ENCODE results near the gene FBLN7. TPM values are rescaled to one million over a fixed set of nuclear protein-coding genes. Genes with fewer than 3 reads are reported as not detected.

FBLN7 gene
- polyA plus RNA-seq, 3 donors: 12.0 to 13.2 (median 12.1) TPM

DNA sequence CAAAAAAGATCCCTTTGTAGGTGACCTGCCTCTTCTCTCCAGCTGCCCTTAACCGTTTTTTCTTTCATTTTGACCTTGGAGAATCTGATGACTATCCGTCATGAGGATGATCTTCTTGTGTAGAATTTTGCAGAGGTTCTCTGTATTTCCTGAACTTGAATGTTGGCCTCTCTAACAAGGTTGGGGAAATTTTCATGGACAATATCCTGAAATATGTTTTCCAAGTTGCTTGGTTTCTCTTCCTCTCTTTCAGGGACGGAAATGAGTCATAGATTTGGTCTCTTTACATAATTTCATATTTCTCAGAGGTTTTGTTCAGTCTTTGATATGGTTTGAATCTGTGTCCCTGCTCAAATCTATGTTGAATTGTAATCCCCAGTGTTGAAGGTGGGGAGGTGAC lies 82.6 kb downstream of the FBLN7 start:
- no peak for DNase-seq

DNA sequence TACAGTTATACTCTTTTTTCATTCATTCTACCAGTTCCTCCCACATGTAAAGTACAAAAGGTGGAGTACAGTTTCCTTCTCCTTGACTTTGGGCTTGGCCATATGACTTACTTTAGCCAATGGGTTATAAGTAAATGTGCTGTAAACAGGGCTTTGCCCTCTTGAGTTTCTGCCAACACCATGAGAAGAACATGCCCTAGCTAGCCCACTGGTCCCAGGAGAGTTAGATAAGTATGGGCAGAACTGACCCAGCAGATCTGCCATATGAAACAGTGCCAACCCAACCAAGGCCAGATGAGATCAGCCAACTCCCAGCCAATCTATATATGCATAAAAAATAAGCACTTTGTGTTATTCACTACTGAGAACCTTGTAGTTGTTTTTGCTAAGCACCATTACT lies 91.2 kb downstream of the FBLN7 start:
- DNase-seq: no peak

DNA sequence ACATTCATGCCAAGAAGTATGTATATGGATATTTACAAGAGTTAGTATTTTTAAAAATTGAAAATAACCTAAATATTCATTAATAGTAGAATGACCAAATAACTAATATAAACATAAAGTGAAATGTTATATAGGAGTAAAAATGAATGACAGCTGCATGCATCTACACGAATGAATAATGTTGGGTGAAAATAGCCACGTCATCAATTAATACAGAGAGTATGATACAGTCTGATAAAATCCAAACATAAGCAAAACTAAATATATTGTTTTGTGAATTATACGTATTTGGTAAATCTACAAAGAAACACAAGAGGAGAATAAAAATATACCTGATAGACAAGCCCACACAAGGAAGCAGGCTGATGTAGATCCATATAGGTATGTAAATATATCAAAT lies 92.2 kb downstream of the FBLN7 start:
- DNase-seq: no peak

Other genes starting within 250 kb of the FBLN7 start
- gene MERTK, start 239.8 kb upstream of the FBLN7 start, polyA plus RNA-seq (ENCODE audit: insufficient read length in 3 of 3): 10 to 100 TPM; 18.3 to 24.4 (median 19.9) TPM
- 10 to 100 TPM; 18.2 to 22.8 (median 19.9) TPM for gene TMEM87B, start 83.1 kb upstream of the FBLN7 start, polyA plus RNA-seq (ENCODE audit: insufficient read length in 3 of 3)
- 10 to 100 TPM; 17.2 to 26.1 (median 25.1) TPM for gene ZC3H8, start 116.7 kb downstream of the FBLN7 start, polyA plus RNA-seq (ENCODE audit: insufficient read length in 3 of 3)
- 10 to 100 TPM in 1 of 3 donors, 1 to 10 TPM in 2; 6.9 to 10.6 (median 8.8) TPM for gene ZC3H6, start 137.2 kb downstream of the FBLN7 start, polyA plus RNA-seq (ENCODE audit: insufficient read length in 3 of 3)